Parathyroid adenoma (tissue), 2 donors: ENCODE measurements around the gene KRT36.

Source experiments
- H2AFZ ChIP-seq: fragments of 300-600 bp; sonication (generic); one replicate; pipeline ENCODE4 v1.7.0; 2017; ENCODE audit warnings: antibody characterized with exemption, mild to moderate bottlenecking
- H3K27ac ChIP-seq: fragments of 300-600 bp; sonication (generic); one replicate; pipeline ENCODE4 v1.7.0; 2017
- H3K27me3 ChIP-seq: fragments of 300-600 bp; sonication (generic); one replicate; pipeline ENCODE4 v1.7.0; 2017; ENCODE audit warnings: low read length; ENCODE audit not compliant: control insufficient read depth, insufficient read depth
- H3K36me3 ChIP-seq: fragments of 300-600 bp; sonication (generic); one replicate; pipeline ENCODE4 v1.7.0; 2017; ENCODE audit warnings: low read length; ENCODE audit not compliant: control insufficient read depth, insufficient read depth
- H3K4me1 ChIP-seq: fragments of 300-600 bp; sonication (generic); one replicate; pipeline ENCODE4 v1.7.0; 2017; ENCODE audit warnings: control low read depth
- H3K4me2 ChIP-seq: fragments of 300-600 bp; sonication (generic); one replicate; pipeline ENCODE4 v1.7.0; 2017; ENCODE audit warnings: low read length
- H3K4me3 ChIP-seq: fragments of 300-600 bp; sonication (generic); one replicate; pipeline ENCODE4 v1.7.0; 2017; ENCODE audit warnings: low read depth, low read length
- H3K79me2 ChIP-seq: fragments of 300-600 bp; sonication (generic); one replicate; pipeline ENCODE4 v1.7.0; 2017; ENCODE audit warnings: control low read depth
- H3K9ac ChIP-seq: fragments of 300-600 bp; sonication (generic); one replicate; pipeline ENCODE4 v1.7.0; 2017; ENCODE audit warnings: mild to moderate bottlenecking
- H3K9me3 ChIP-seq: fragments of 300-600 bp; sonication (generic); one replicate; pipeline ENCODE4 v1.7.0; 2017; ENCODE audit warnings: low read length; ENCODE audit not compliant: control insufficient read depth
- CTCF ChIP-seq: fragments of 300-600 bp; sonication (generic); IDR thresholded peaks from one replicate; pipeline ENCODE4 v1.7.0; 2017; ENCODE audit warnings: antibody characterized with exemption, mild to moderate bottlenecking
- donor health status: primary hyperparathyroidism.

Gene KRT36

GRCh38 chr17:41510251-41511065 lies 20.7 kb upstream of the KRT36 start:
- H3K9ac ChIP-seq, result no peak overlapping the region
- H3K36me3 ChIP-seq, result no peaks in the 10 kb centered on the region
- TF ChIP-seq CTCF, result no peak
- H3K4me2 ChIP-seq, result no peak overlapping the region
- H3K4me3 ChIP-seq, result no peak overlapping the region
- H3K27ac ChIP-seq, result no peak overlapping the region
- no peaks in the 10 kb centered on the region for H3K4me1 ChIP-seq
- no peaks in the 10 kb centered on the region for H3K79me2 ChIP-seq
- no peaks in the 10 kb centered on the region for H3K27me3 ChIP-seq
- no peaks in the 10 kb centered on the region for H3K9me3 ChIP-seq
- no peak overlapping the region for H2AFZ ChIP-seq

GRCh38 chr17:41507315-41507880 lies 17.7 kb upstream of the KRT36 start:
- H3K9me3 ChIP-seq, result no peaks in the 10 kb centered on the region
- no peak overlapping the region for H3K27ac ChIP-seq
- H3K4me3 ChIP-seq, result no peak overlapping the region
- H3K4me2 ChIP-seq, result no peak overlapping the region
- H3K4me1 ChIP-seq, result no peaks in the 10 kb centered on the region
- no peak overlapping the region for H2AFZ ChIP-seq
- H3K9ac ChIP-seq, result no peak overlapping the region
- H3K36me3 ChIP-seq, result no peaks in the 10 kb centered on the region
- no peak for TF ChIP-seq CTCF
- no peaks in the 10 kb centered on the region for H3K79me2 ChIP-seq
- no peaks in the 10 kb centered on the region for H3K27me3 ChIP-seq

GRCh38 chr17:41505809-41506767 lies 16.4 kb upstream of the KRT36 start:
- Histone ChIP-seq H3K9ac (no peak overlapping the region), H3K4me2 (no peak overlapping the region), H3K4me3 (no peak overlapping the region), H3K27ac (no peak overlapping the region), H3K4me1 (no peaks in the 10 kb centered on the region), H3K27me3 (no peaks in the 10 kb centered on the region), H3K79me2 (no peaks in the 10 kb centered on the region), H2AFZ (no peak overlapping the region), H3K36me3 (no peaks in the 10 kb centered on the region), H3K9me3 (no peaks in the 10 kb centered on the region)
- no peak for TF ChIP-seq CTCF

- H3K27ac ChIP-seq, result no peak within 1 kb of the TSS
- TF ChIP-seq CTCF, result no peak
- no peaks in the 10 kb centered on the region for H3K27me3 ChIP-seq
- no peak within 1 kb of the TSS for H3K4me2 ChIP-seq
- no peaks in the 10 kb centered on the region for H3K9me3 ChIP-seq
- no peaks in the 10 kb centered on the region for H3K36me3 ChIP-seq
- no peak within 1 kb of the TSS for H2AFZ ChIP-seq
- no peaks in the 10 kb centered on the region for H3K4me1 ChIP-seq
- no peaks in the 10 kb centered on the region for H3K79me2 ChIP-seq
- no peak within 1 kb of the TSS for H3K9ac ChIP-seq
- no peak within 1 kb of the TSS for H3K4me3 ChIP-seq
Measured at GRCh38 chr17:41505007-41505808, 15.5 kb upstream of the KRT36 start, which contains the start of gene KRT13. Gene KRT13 (minus strand): TSS chr17:41505612. CDS start chr17:41505550, 62 bp downstream.
